HG02678 (cell line): ENCODE measurements around the gene ACAD10.
A peak's percentile ranks its signal among the peaks of the same experiment; 100 is the strongest.
"Not testable (repeated sequence)": the region's sequence is repeated elsewhere in the genome, so short reads cannot be mapped to it uniquely, and the experiment has no call there.

ENCODE experiments used
- ATAC-seq: cut with Tn5 transposase; IDR thresholded peaks from one replicate; pipeline ENCODE4 v1.9.1; 2021; ENCODE audit warnings: mild to moderate bottlenecking, moderate library complexity; ENCODE audit not compliant: unreplicated experiment

ACAD10 gene

GRCh38 chr12:111685811-111686573 is at the start of gene ACAD10, which contains the start of gene BRAP:
Gene ACAD10, plus strand, starts transcription at chr12:111686053. Its CDS starts 6,657 bp downstream, at chr12:111692710.
Gene BRAP, minus strand, starts transcription at chr12:111685956. Its CDS starts 164 bp downstream, at chr12:111685792.
- ATAC-seq, result peak; percentile 94

GRCh38 chr12:111636209-111636945 is 49.5 kb upstream of the ACAD10 start:
- ATAC-seq, result no peak

GRCh38 chr12:111638556-111638955 is 47.3 kb upstream of the ACAD10 start:
- no peak for ATAC-seq

- ATAC-seq, result no peak
These were observed 45.3 kb upstream of the ACAD10 start for GRCh38 chr12:111640506-111640905.

GRCh38 chr12:111642681-111643426 is 43.0 kb upstream of the ACAD10 start:
- ATAC-seq, result no peak

- no peak for ATAC-seq
These were observed 42.4 kb upstream of the ACAD10 start for GRCh38 chr12:111643427-111643826.

GRCh38 chr12:111645433-111645832 is 40.4 kb upstream of the ACAD10 start:
- ATAC-seq, result no peak

- ATAC-seq, result no peak
These were observed 34.9 kb upstream of the ACAD10 start for GRCh38 chr12:111650912-111651311.

- not testable (repeated sequence) for ATAC-seq
These were observed 33.3 kb upstream of the ACAD10 start for GRCh38 chr12:111652530-111652929.

- ATAC-seq, result no peak
These were observed 32.3 kb upstream of the ACAD10 start for GRCh38 chr12:111653596-111653995.

- no peak for ATAC-seq
These were observed 30.5 kb upstream of the ACAD10 start for GRCh38 chr12:111655356-111655755.

GRCh38 chr12:111656016-111656415 is 29.8 kb upstream of the ACAD10 start:
- no peak for ATAC-seq

- ATAC-seq, result no peak
These were observed 21.4 kb upstream of the ACAD10 start for GRCh38 chr12:111664499-111664898.

- ATAC-seq, result no peak
These were observed 20.6 kb upstream of the ACAD10 start for GRCh38 chr12:111664961-111665865.

- no peak for ATAC-seq
These were observed 13.0 kb upstream of the ACAD10 start for GRCh38 chr12:111672822-111673381.

- ATAC-seq, result no peak
These were observed 12.3 kb upstream of the ACAD10 start for GRCh38 chr12:111673503-111673902.

GRCh38 chr12:111677186-111677585 is 8.7 kb upstream of the ACAD10 start:
- no peak for ATAC-seq

- not testable (repeated sequence) for ATAC-seq
These were observed 1.2 kb upstream of the ACAD10 start for GRCh38 chr12:111684485-111685198.

- ATAC-seq, result no peak
These were observed 487 bp upstream of the ACAD10 start for GRCh38 chr12:111685322-111685810.
